GM13977 (cell line): ENCODE measurements around the gene FOXN1.

ENCODE experiments used
- DNase-seq: peaks from one replicate; pipeline ENCODE4 v3.0.0; 2012; ENCODE audit warnings: low spot score
- in situ Hi-C: fragments of 300-500 bp; cut with MboI; formaldehyde crosslinking; loops from one replicate; pipeline ENCODE4 v1.12.0; 2022; ENCODE audit warnings: low sequenced_read_pairs, low pct_unique_long_range_greater_than_20kb, mixed read lengths, inconsistent platforms; ENCODE audit not compliant: unreplicated experiment
- TF ChIP-seq, protein P1 (sequence below): IDR thresholded peaks from 2 replicates; pipeline ENCODE4 v1.5.1; 2012; ENCODE audit warnings: mild to moderate bottlenecking, control low read depth; ENCODE audit not compliant: insufficient read depth; ENCODE audit errors: extremely low read depth, missing control alignments

Gene FOXN1

DNA sequence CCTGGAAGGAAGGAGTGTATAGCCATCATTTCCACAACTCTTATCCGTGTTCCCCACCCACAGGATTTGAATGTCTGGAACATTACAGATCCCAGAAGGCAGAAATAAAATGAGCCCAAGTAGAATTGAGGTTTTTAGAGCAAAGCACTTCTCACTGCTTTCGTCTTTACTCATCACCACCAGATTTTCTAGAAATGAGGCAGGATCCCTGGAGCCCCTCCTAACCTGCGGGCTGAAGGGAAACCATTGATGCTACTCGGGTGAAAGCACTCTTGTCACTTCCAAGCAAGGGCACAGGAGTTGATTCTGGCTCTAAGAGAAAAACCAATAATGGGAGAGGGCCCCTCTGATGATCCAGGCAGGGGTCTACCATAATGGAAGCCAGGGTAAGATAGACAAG is 73.4 kb downstream of the FOXN1 start:
- in situ Hi-C loops, result no loop called here
- TF ChIP-seq, protein P1, sequence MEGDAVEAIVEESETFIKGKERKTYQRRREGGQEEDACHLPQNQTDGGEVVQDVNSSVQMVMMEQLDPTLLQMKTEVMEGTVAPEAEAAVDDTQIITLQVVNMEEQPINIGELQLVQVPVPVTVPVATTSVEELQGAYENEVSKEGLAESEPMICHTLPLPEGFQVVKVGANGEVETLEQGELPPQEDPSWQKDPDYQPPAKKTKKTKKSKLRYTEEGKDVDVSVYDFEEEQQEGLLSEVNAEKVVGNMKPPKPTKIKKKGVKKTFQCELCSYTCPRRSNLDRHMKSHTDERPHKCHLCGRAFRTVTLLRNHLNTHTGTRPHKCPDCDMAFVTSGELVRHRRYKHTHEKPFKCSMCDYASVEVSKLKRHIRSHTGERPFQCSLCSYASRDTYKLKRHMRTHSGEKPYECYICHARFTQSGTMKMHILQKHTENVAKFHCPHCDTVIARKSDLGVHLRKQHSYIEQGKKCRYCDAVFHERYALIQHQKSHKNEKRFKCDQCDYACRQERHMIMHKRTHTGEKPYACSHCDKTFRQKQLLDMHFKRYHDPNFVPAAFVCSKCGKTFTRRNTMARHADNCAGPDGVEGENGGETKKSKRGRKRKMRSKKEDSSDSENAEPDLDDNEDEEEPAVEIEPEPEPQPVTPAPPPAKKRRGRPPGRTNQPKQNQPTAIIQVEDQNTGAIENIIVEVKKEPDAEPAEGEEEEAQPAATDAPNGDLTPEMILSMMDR, result no peak
- DNase-seq, result peak; percentile 59

DNA sequence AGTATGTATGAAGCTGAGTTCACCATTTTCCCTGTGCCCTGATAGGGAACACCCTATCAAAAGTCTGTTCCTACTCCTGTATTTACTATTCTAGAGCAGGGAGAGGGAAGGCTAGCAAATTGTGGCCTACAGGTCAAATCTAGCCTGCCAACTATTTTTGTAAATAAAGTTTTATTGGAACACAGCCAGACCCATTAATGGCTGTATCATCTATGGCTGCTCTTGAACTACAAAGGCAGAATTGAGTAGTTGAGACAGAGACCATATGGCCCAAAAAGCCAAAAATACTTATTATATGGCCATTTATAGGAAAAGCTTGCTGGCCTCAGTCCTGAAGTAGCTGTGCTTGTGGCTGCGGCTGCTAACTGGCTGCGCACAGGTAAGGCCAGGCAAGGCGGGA is 74.8 kb downstream of the FOXN1 start:
- TF ChIP-seq, protein P1, result no peak
- DNase-seq, result no peak
- in situ Hi-C loops, result no loop called here

DNA sequence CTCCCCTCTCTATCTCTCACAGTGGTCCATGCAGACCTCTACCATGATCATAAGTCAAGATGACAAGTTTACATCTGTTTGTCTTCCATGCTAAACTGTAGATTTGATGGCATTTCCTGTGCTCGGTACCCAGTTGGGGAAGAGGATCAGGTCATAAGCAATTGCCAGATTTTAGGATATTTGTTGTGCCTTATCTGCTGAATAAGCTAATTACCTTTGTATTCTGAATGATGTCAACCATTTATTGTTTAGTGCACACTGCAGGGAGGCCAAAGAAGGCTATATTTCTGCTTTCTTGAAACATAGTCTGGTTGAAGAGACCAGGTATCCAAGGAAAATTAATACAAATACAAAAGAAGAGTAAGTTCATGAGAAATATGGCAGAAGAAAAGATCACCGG is 76.4 kb downstream of the FOXN1 start:
- DNase-seq, result no peak
- in situ Hi-C loops, result no loop called here
- TF ChIP-seq, protein P1, result no peak

DNA sequence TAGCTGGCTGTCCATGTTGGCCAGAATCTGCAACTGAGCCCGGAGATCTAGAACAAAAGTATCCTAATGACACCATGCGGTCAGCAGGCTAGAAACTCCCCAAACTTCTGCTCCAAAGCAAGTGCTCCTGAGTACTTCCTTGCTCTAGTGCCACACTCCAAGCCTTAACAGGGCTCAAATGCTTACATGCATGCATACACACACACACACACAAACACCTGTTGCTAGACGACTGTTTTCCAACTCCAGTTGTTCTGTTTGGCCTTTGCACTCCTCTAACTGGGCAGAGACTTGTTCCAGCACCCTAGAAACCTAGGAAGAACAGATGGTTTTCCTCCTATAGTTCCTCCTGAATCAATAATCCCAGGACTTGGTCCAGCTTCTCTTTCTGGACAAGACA is 78.3 kb downstream of the FOXN1 start:
- in situ Hi-C loops, result no loop called here
- TF ChIP-seq, protein P1, result no peak
- DNase-seq, result no peak

DNA sequence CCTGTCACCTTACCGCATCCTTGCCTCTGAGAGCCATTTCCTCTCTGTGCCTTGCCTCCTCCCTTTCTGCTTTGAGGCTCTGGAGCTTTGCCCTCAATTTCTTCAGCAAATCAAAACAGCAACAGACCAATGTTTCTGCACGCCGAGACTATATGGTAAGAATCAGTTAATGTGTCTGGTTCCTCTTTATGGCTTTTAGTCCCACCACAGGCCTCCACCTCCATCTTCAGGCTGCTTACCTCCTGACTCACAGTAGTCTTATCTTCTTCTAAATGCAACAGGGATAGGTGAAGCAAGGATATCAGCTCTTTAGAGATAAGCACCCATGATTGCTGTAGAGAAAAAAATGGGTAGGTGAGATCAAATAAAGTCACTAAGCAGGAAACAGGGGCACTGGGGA is 79.7 kb downstream of the FOXN1 start:
- DNase-seq, result no peak
- in situ Hi-C loops, result no loop called here
- TF ChIP-seq, protein P1, result no peak
